ENCODE data around the gene SEPTIN7. TPM values are rescaled to one million over a fixed set of nuclear protein-coding genes. Genes with fewer than 3 reads are reported as not detected.

SEPTIN7 gene
- total and polyA plus RNA-seq, 9 of the 15 experiments (the other 6 are each of a cell fraction or from before 2014, with no cell fraction given), result 95.0 to 268 (median 163) TPM

GRCh38 chr7:35799846-35800717, 775 bp upstream of the SEPTIN7 start (continued):
- TF ChIP-seq, protein P1, sequence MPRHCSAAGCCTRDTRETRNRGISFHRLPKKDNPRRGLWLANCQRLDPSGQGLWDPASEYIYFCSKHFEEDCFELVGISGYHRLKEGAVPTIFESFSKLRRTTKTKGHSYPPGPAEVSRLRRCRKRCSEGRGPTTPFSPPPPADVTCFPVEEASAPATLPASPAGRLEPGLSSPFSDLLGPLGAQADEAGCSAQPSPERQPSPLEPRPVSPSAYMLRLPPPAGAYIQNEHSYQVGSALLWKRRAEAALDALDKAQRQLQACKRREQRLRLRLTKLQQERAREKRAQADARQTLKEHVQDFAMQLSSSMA (CRISPR knock-in tag; IDR thresholded peaks at IDR 0.05), result no peak
- TF ChIP-seq ZNF717 (CRISPR knock-in tag; IDR thresholded peaks at IDR 0.05) (no peak), ELK1 (CRISPR knock-in tag; IDR thresholded peaks at IDR 0.05) (no peak), TAF1 (IDR thresholded peaks at IDR 0.05; ENCODE audit: control insufficient read depth, extremely low read depth, insufficient read depth, low read length, severe bottlenecking) (no peak), SLC30A9 (CRISPR knock-in tag; IDR thresholded peaks at IDR 0.05) (no peak), TCF7L2 (IDR thresholded peaks at IDR 0.05; ENCODE audit: low read depth, low read length) (no peak), ZFP91 (CRISPR knock-in tag; IDR thresholded peaks at IDR 0.05) (no peak), MTA3 (IDR thresholded peaks at IDR 0.05; ENCODE audit: borderline replicate concordance) (peak; percentile 30; the same call in 1 of the 2 replicates), ZNF57 (CRISPR knock-in tag; IDR thresholded peaks at IDR 0.05) (no peak), MAFF (IDR thresholded peaks at IDR 0.05; ENCODE audit: low read length) (no peak), ATF1 (CRISPR knock-in tag; IDR thresholded peaks at IDR 0.05) (no peak), ATF1 (tag; IDR thresholded peaks at IDR 0.05) (no peak), BHLHE40 (IDR thresholded peaks at IDR 0.05; ENCODE audit: low read length) (peak; percentile 11), MLX (CRISPR knock-in tag; conservative IDR thresholded peaks at IDR 0.05) (no peak), RFX1 (IDR thresholded peaks at IDR 0.05) (no peak), FOXJ2 (tag; IDR thresholded peaks at IDR 0.05) (no peak), POLR2G (IDR thresholded peaks at IDR 0.05; ENCODE audit: low read depth, low read length) (no peak), MXI1 (IDR thresholded peaks at IDR 0.05; ENCODE audit: low read depth, low read length) (no peak), KDM4B (IDR thresholded peaks at IDR 0.05; ENCODE audit: borderline replicate concordance in 2 of 2, low read depth in 1 of 2) (0 out of 4 replicates have a peak, but pooled peaks of 1 of the 2 experiments have one; percentile 38), RBFOX2 (IDR thresholded peaks at IDR 0.05; ENCODE audit: low read depth, low read length) (no peak), ZNF408 (CRISPR knock-in tag; IDR thresholded peaks at IDR 0.05; ENCODE audit: low read depth) (no peak)
- TF ChIP-seq, protein P2, sequence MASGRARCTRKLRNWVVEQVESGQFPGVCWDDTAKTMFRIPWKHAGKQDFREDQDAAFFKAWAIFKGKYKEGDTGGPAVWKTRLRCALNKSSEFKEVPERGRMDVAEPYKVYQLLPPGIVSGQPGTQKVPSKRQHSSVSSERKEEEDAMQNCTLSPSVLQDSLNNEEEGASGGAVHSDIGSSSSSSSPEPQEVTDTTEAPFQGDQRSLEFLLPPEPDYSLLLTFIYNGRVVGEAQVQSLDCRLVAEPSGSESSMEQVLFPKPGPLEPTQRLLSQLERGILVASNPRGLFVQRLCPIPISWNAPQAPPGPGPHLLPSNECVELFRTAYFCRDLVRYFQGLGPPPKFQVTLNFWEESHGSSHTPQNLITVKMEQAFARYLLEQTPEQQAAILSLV (tag; IDR thresholded peaks at IDR 0.05), result no peak

Data from K562 (cell line).